K562 (cell line): ENCODE data around the gene FPGS. TPM values are rescaled to one million over a fixed set of nuclear protein-coding genes. Genes with fewer than 3 reads are reported as not detected.

Experiments used
- NCOA1 ChIP-seq: fragments of 450-650 bp; IDR thresholded peaks from 2 replicates; pipeline ENCODE4 v1.6.1; 2016; ENCODE audit warnings: low read depth
- NFXL1 ChIP-seq: fragments of 450-650 bp; formaldehyde crosslinking; IDR thresholded peaks from 2 replicates; pipeline ENCODE4 v1.4.0; 2021; ENCODE audit warnings: mild to moderate bottlenecking
- NONO ChIP-seq, 2 experiments: fragments of 200-400 bp in 1 of 2; fragments of 450-650 bp in 1 of 2; formaldehyde crosslinking in 1 of 2; IDR thresholded peaks; 2 replicates each; pipeline ENCODE4 v1.6.1; 2017; ENCODE audit warnings: low read depth in 2 of 2, mild to moderate bottlenecking in 2 of 2, moderate library complexity in 2 of 2, low read length in 1 of 2
- PBX2 ChIP-seq, 2 experiments: IDR thresholded peaks in 1 of 2; conservative IDR thresholded peaks in 1 of 2; 2 replicates each; pipeline ENCODE4 v1.6.1; 2016; ENCODE audit warnings: low read depth in 2 of 2, mild to moderate bottlenecking in 1 of 2, missing compliant biosample characterization in 1 of 2, missing genetic modification characterization in 1 of 2, moderate library complexity in 1 of 2
- POLR2B ChIP-seq: fragments of 450-650 bp; IDR thresholded peaks from 2 replicates; pipeline ENCODE4 v1.6.1; 2018; ENCODE audit warnings: low read depth; ENCODE audit not compliant: partially characterized antibody
- PTRF ChIP-seq: fragments of 450-650 bp; IDR thresholded peaks from 2 replicates; pipeline ENCODE4 v1.6.1; 2016; ENCODE audit warnings: mild to moderate bottlenecking, missing genetic modification characterization, missing compliant biosample characterization
- RBM14 ChIP-seq: fragments of 200-400 bp; formaldehyde crosslinking; IDR thresholded peaks from 2 replicates; pipeline ENCODE4 v1.6.1; 2018; ENCODE audit warnings: low read depth, mild to moderate bottlenecking, low read length, moderate library complexity, borderline replicate concordance; ENCODE audit not compliant: insufficient read depth
- RBM22 ChIP-seq: fragments of 200-400 bp; formaldehyde crosslinking; IDR thresholded peaks from 2 replicates; pipeline ENCODE4 v1.6.1; 2018; ENCODE audit warnings: low read length, low read depth; ENCODE audit not compliant: poor library complexity, severe bottlenecking
- RFX5 ChIP-seq: IDR thresholded peaks from 2 replicates; pipeline ENCODE4 v1.6.1; 2011; ENCODE audit warnings: low read depth, mild to moderate bottlenecking, improper control_type of control experiment, low read length
- SFPQ ChIP-seq: fragments of 200-400 bp; formaldehyde crosslinking; IDR thresholded peaks from 2 replicates; pipeline ENCODE4 v1.6.1; 2017; ENCODE audit warnings: mild to moderate bottlenecking, low read depth, low read length, moderate library complexity
- SMAD2 ChIP-seq: fragments of 150-350 bp; IDR thresholded peaks from 2 replicates; pipeline ENCODE4 v1.6.1; 2014; ENCODE audit warnings: low read depth, mild to moderate bottlenecking, low read length
- SMAD4 ChIP-seq: fragments of 250-450 bp; sonication (Bioruptor Pico); conservative IDR thresholded peaks from 2 replicates; pipeline ENCODE4 v1.8.0; 2021; ENCODE audit warnings: inconsistent platforms, mild to moderate bottlenecking, moderate library complexity
- SMARCA4 ChIP-seq: fragments of 450-650 bp; IDR thresholded peaks from 2 replicates; pipeline ENCODE4 v1.6.1; 2016
- SMARCC2 ChIP-seq: fragments of 450-650 bp; IDR thresholded peaks from 2 replicates; pipeline ENCODE4 v1.6.1; 2017; ENCODE audit warnings: antibody characterized with exemption, moderate library complexity, mild to moderate bottlenecking, low read depth
- SREBF2 ChIP-seq: sonication (generic); formaldehyde crosslinking; IDR thresholded peaks from 2 replicates; pipeline ENCODE4 v1.4.0; 2020; ENCODE audit warnings: mild to moderate bottlenecking, missing genetic modification reagents
- TEAD2 ChIP-seq: fragments of 450-650 bp; IDR thresholded peaks from 2 replicates; pipeline ENCODE4 v1.6.1; 2016; ENCODE audit warnings: missing genetic modification characterization, control low read depth, missing compliant biosample characterization
- TOE1 ChIP-seq, 2 experiments: fragments of 450-650 bp in 1 of 2; sonication (generic) in 1 of 2; formaldehyde crosslinking in 1 of 2; IDR thresholded peaks; 2 replicates each; pipeline versions ENCODE4 v1.7.1 to v1.8.0; 2016 to 2022; ENCODE audit warnings: borderline replicate concordance in 2 of 2, mild to moderate bottlenecking in 2 of 2, antibody characterized with exemption in 1 of 2, inconsistent platforms in 1 of 2, low read depth in 1 of 2, missing genetic modification reagents in 1 of 2, moderate library complexity in 1 of 2
- XRCC4 ChIP-seq: IDR thresholded peaks from one replicate; pipeline ENCODE4 v1.6.1; 2011; ENCODE audit not compliant: insufficient read depth, insufficient read length; ENCODE audit errors: extremely low read depth
- ZNF121 ChIP-seq: sonication (generic); formaldehyde crosslinking; conservative IDR thresholded peaks from 2 replicates; pipeline ENCODE4 v1.8.0; 2022; ENCODE audit warnings: missing genetic modification reagents
- ZNF134 ChIP-seq: fragments of 250-450 bp; sonication (Bioruptor Pico); conservative IDR thresholded peaks from 2 replicates; pipeline ENCODE4 v1.4.0; 2020
- ZNF445 ChIP-seq: fragments of 250-450 bp; sonication (Bioruptor Pico); IDR thresholded peaks from 2 replicates; pipeline ENCODE4 v1.4.0; 2020; ENCODE audit warnings: low read depth, mild to moderate bottlenecking, moderate library complexity
- ZNF699 ChIP-seq: fragments of 250-450 bp; sonication (Bioruptor Pico); IDR thresholded peaks from 2 replicates; pipeline ENCODE4 v1.8.0; 2021; ENCODE audit warnings: mild to moderate bottlenecking, moderate library complexity; ENCODE audit not compliant: insufficient replicate concordance
- ZNF75A ChIP-seq: fragments of 450-650 bp; formaldehyde crosslinking; IDR thresholded peaks from 2 replicates; pipeline ENCODE4 v1.4.0; 2020; ENCODE audit warnings: mild to moderate bottlenecking
- polyA plus RNA-seq, 8 experiments: library from polyadenylated mRNA; depleted of rRNA in 4 of 8; stranded (reverse) in 5 of 8; unstranded in 3 of 8; fragments of >200 nt; fragmentation: Nextera tagmentation in 2 of 8; fragmentation: Illumina TruSeq in 1 of 8; extraction: Ambion mirVana in 2 of 8; extraction: Trizol in 1 of 8; gene quantifications; 2 replicates each; pipeline versions ENCODE4 v1.2.1 to v1.2.3, GENCODE V29; 2011 to 2014; ENCODE audit warnings: inconsistent platforms in 1 of 8, missing spikeins in 1 of 8
- total RNA-seq, 7 experiments: library from RNA; depleted of rRNA in 6 of 7; stranded (reverse); fragments of >200 nt in 6 of 7; fragmentation: Illumina TruSeq in 2 of 7; extraction: Trizol in 2 of 7; gene quantifications; 2 replicates each; pipeline versions ENCODE4 v1.2.1 to v1.2.3, GENCODE V29; 2011 to 2021; ENCODE audit warnings: low replicate concordance in 1 of 7

FPGS gene
- total and polyA plus RNA-seq, 9 of the 15 experiments (the other 6 are each of a cell fraction or from before 2014, with no cell fraction given) = 0.84 to 86.4 (median 59.2) TPM

GRCh38 chr9:127779136-127779981 lies 23.3 kb upstream of the FPGS start (continued):
- TF ChIP-seq SMAD4 (CRISPR knock-in tag) (peak; percentile 32; the same call in 1 of the 2 replicates), SREBF2 (CRISPR knock-in tag) (no peak), TOE1 (IDR thresholded peaks at IDR 0.05; ENCODE audit: borderline replicate concordance) (no peak), TOE1 (CRISPR knock-in tag; IDR thresholded peaks at IDR 0.05; ENCODE audit: borderline replicate concordance, low read depth) (no peak), ZNF75A (no peak), SMARCC2 (no peak), PTRF (tag) (no peak), POLR2B (no peak), ZNF699 (CRISPR knock-in tag) (no peak), ZNF121 (CRISPR knock-in tag) (no peak), RBM22 (no peak), NONO (IDR thresholded peaks at IDR 0.05; ENCODE audit: low read depth in 2 of 2, low read length in 1 of 2) (no peak), RBM14 (no peak), SFPQ (no peak), RFX5 (no peak), SMAD2 (no peak), SMARCA4 (no peak), NFXL1 (CRISPR knock-in tag) (no peak), ZNF134 (CRISPR knock-in tag) (no peak), NCOA1 (no peak), TEAD2 (tag) (no peak), XRCC4 (no peak), ZNF445 (CRISPR knock-in tag) (no peak), PBX2 (CRISPR knock-in tag; IDR thresholded peaks at IDR 0.05; ENCODE audit: low read depth) (no peak), PBX2 (tag; conservative IDR thresholded peaks at IDR 0.05; ENCODE audit: low read depth) (no peak)
